ENCODE results near the gene TAF4B. TPM values are rescaled to one million over a fixed set of nuclear protein-coding genes. Genes with fewer than 3 reads are reported as not detected.
"Not testable (repeated sequence)": the region's sequence is repeated elsewhere in the genome, so short reads cannot be mapped to it uniquely, and the experiment has no call there.

TAF4B gene
- total RNA-seq, 2 experiments from 2014 or later, result 20.2 to 20.6 TPM

GRCh38 chr18:26432651-26433424 is 206.6 kb downstream of the TAF4B start:
- Mint-ChIP-seq H3K36me3 (no peaks in the 10 kb centered on the region), H3K4me3 (no peak overlapping the region), H3K27ac (no peak overlapping the region), H3K9me3 (peaks cover 2% of the 10 kb centered on the region), H3K4me1 (no peaks in the 10 kb centered on the region), H3K27me3 (no peaks in the 10 kb centered on the region)
- DNase-seq, result no peak

GRCh38 chr18:26434887-26435286 is 208.6 kb downstream of the TAF4B start:
- Mint-ChIP-seq H3K9me3 (peaks cover 2% of the 10 kb centered on the region), H3K36me3 (no peaks in the 10 kb centered on the region), H3K27me3 (peaks cover 12% of the 10 kb centered on the region), H3K27ac (no peak overlapping the region), H3K4me3 (no peak overlapping the region), H3K4me1 (no peaks in the 10 kb centered on the region)
- no peak for DNase-seq

GRCh38 chr18:26435415-26436095 is 209.3 kb downstream of the TAF4B start:
- no peak overlapping the region for H3K27ac Mint-ChIP-seq
- peaks cover 2% of the 10 kb centered on the region for H3K9me3 Mint-ChIP-seq

DNA sequence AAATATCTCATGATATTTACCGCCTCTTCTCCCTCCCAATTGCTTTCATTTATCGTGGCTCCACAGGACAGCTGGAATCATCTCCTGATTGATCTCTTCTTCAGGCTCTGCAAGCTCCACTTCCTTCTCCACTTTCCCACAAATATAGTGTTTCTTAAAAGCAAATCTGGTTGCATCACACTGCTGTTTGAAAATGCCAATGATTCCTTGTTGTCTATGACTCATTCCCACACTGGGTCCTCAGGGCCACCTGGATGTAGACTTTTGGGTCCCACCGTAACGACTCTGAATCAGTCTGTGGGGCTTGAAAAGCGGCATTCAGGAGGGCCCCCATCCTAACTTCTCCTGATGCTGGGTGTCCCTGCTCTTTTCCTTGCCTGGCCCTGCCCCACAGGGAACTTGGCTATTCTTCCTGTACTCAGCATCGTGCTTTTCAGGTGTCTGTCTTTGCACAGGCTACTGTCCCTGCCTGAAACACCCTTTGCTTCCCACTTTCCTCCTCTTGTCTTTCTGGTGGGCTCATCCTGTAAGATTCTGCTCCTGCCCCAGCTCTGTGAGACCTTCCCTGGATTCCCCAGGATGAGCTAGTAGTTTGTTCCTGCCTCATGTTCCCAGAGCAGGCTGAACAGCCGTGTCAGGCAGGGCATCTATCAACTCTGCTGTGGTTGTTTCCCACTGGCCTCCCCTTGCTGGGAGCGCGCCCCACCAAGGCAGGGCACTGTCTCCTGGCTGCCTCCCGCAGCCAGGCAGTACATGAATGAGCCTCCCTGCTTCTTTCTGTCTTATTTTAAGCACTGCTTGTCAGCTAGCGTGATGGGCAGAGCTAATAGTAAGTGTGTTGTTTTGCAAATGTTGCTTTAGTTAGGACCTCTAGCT is 210.2 kb downstream of the TAF4B start:
- no peak overlapping the region for H3K4me3 Mint-ChIP-seq
- H3K27me3 Mint-ChIP-seq, result peaks cover 12% of the 10 kb centered on the region
- H3K9me3 Mint-ChIP-seq, result peaks cover 2% of the 10 kb centered on the region
- no peak overlapping the region for H3K27ac Mint-ChIP-seq
- H3K4me1 Mint-ChIP-seq, result no peaks in the 10 kb centered on the region
- DNase-seq, result no peak
- H3K36me3 Mint-ChIP-seq, result no peaks in the 10 kb centered on the region

More at GRCh38 chr18:26435415-26436095, 209.3 kb downstream of the TAF4B start:
- Mint-ChIP-seq H3K4me3 (no peak overlapping the region), H3K36me3 (no peaks in the 10 kb centered on the region), H3K27me3 (peaks cover 12% of the 10 kb centered on the region), H3K4me1 (no peaks in the 10 kb centered on the region)
- no peak for DNase-seq

DNA sequence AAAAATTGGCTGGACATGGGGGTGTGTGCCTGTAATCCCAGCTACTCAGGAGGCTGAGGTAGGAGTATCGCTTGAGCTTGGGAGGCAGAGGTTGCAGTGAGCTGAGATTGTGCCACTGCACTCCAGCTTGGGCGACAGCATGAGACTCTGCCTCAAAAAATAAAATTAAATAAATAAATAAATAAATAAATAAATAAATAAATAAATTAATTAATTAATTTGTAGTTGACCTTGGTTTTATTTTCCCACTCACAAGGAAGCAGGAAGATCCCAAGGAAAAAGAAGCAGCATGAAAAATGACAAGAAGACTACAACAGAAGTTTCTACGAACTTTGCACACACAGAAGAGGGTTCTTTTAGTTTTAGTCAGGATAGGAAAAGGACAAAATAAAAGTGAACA is 211.4 kb downstream of the TAF4B start:
- not testable (repeated sequence) for H3K4me1 Mint-ChIP-seq

DNA sequence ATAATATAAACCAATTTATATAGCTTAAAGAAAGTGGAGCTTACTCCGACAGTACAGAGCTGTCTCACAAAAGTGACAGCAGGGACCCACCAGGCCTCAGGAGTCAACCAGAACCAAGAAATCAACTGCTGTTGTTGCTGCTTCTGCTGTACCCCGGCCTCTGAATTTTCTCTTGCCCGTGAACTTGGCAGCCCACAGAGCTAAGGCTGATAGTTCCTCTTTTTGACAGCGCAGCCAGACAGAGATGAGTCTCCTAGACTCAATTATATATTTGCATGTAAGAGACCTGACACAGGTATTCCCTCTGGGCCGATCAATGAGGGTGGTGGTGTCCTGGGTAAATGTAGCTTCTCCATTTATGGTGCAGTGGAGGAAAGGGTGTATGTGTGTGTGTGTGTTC is 212.7 kb downstream of the TAF4B start:
- H3K9me3 Mint-ChIP-seq, result peaks cover 1% of the 10 kb centered on the region
- peaks cover 12% of the 10 kb centered on the region for H3K27me3 Mint-ChIP-seq
- no peaks in the 10 kb centered on the region for H3K36me3 Mint-ChIP-seq
- H3K27ac Mint-ChIP-seq, result no peak overlapping the region
- no peaks in the 10 kb centered on the region for H3K4me1 Mint-ChIP-seq
- H3K4me3 Mint-ChIP-seq, result no peak overlapping the region
- no peak for DNase-seq

More for the DNA sequence above, 211.4 kb downstream of the TAF4B start:
- H3K4me3 Mint-ChIP-seq, H3K36me3 Mint-ChIP-seq, DNase-seq, H3K27ac Mint-ChIP-seq, H3K9me3 Mint-ChIP-seq: not testable (repeated sequence)
- H3K27me3 Mint-ChIP-seq, result peaks cover 12% of the 10 kb centered on the region

DNA sequence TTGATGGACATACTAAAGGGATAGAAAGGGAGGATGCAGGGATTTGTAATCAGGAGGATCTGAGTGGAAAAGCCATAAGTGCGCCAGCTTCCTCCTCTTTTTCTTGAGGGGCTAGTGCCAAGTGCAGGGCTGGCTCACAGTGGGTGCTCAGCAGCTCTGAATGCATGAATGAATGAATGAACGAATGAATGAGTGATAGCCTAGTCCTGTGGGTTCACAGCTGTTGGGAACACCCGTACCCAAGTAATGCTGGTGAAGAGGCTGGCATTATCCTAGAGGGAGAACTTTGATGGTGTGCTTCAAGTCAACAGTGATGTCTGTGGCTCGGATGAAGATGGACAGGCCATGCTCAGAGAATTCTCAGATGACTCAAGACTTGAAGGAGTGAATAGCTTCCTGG is 213.3 kb downstream of the TAF4B start:
- Mint-ChIP-seq H3K4me3 (no peak overlapping the region), H3K9me3 (peaks cover 2% of the 10 kb centered on the region), H3K27me3 (peaks cover 12% of the 10 kb centered on the region), H3K36me3 (no peaks in the 10 kb centered on the region), H3K4me1 (no peaks in the 10 kb centered on the region), H3K27ac (no peak overlapping the region)
- no peak for DNase-seq

DNA sequence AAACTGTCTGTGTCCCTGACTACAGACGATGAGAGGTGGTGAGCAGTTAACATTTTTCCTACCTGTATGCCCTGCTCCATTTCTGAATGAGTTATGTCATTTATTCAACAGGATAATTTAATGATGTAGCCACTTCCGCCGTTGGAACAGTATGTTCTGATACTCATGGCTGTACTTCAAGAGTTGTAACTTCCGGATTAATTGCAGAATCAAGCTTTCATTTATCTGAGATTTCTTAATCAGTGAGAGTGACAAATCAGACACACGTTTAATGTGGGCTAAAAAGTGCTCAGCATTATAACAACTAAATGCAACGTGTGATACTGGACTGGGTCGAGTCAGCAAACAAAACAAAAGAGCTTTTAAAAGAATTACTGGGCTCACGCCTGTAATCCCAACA is 214.4 kb downstream of the TAF4B start:
- Mint-ChIP-seq H3K36me3 (no peaks in the 10 kb centered on the region), H3K27ac (no peak overlapping the region), H3K4me3 (no peak overlapping the region), H3K4me1 (no peaks in the 10 kb centered on the region), H3K27me3 (peaks cover 19% of the 10 kb centered on the region), H3K9me3 (peaks cover 2% of the 10 kb centered on the region)
- DNase-seq, result no peak

Other genes with a start within 250 kb of the TAF4B start
- gene SS18, start 135.8 kb upstream of the TAF4B start, total RNA-seq, result 10 to 100 TPM; 51.8 to 53.3 TPM
- gene PSMA8, start 92.6 kb upstream of the TAF4B start, total RNA-seq, result 1 to 10 TPM; 3.3 to 3.6 TPM